ENCODE measurements around the gene PRAC2.

DNA sequence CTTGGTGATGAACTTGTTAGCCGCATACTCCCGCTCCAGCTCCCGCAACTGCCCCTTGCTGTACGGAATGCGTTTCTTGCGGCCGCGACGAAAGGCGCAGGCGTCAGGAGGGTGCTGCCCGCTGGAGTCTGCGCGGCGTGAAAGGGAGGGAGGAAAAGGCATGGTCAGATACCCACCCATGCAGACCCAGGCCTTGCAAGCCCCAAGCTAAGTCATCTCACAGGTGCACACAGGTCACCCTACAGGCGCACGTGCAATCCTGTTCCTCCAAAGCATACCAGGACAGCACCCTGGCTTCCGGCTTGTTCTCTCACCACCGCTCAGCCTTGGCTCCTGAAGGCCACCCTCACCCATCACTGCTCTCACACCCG lies 3.9 kb downstream of the PRAC2 start:
- TF ChIP-seq OSR1 (CRISPR knock-in tag; IDR thresholded peaks at IDR 0.05) (no peak), ESRRG (CRISPR knock-in tag; IDR thresholded peaks at IDR 0.05) (no peak), ZC3H10 (CRISPR knock-in tag; IDR thresholded peaks at IDR 0.05) (no peak)
- TF ChIP-seq, protein P1, sequence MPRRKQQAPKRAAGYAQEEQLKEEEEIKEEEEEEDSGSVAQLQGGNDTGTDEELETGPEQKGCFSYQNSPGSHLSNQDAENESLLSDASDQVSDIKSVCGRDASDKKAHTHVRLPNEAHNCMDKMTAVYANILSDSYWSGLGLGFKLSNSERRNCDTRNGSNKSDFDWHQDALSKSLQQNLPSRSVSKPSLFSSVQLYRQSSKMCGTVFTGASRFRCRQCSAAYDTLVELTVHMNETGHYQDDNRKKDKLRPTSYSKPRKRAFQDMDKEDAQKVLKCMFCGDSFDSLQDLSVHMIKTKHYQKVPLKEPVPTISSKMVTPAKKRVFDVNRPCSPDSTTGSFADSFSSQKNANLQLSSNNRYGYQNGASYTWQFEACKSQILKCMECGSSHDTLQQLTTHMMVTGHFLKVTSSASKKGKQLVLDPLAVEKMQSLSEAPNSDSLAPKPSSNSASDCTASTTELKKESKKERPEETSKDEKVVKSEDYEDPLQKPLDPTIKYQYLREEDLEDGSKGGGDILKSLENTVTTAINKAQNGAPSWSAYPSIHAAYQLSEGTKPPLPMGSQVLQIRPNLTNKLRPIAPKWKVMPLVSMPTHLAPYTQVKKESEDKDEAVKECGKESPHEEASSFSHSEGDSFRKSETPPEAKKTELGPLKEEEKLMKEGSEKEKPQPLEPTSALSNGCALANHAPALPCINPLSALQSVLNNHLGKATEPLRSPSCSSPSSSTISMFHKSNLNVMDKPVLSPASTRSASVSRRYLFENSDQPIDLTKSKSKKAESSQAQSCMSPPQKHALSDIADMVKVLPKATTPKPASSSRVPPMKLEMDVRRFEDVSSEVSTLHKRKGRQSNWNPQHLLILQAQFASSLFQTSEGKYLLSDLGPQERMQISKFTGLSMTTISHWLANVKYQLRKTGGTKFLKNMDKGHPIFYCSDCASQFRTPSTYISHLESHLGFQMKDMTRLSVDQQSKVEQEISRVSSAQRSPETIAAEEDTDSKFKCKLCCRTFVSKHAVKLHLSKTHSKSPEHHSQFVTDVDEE (CRISPR knock-in tag; IDR thresholded peaks at IDR 0.05): no peak; the same call in 1 of the 2 replicates
- TF ChIP-seq, protein P2, sequence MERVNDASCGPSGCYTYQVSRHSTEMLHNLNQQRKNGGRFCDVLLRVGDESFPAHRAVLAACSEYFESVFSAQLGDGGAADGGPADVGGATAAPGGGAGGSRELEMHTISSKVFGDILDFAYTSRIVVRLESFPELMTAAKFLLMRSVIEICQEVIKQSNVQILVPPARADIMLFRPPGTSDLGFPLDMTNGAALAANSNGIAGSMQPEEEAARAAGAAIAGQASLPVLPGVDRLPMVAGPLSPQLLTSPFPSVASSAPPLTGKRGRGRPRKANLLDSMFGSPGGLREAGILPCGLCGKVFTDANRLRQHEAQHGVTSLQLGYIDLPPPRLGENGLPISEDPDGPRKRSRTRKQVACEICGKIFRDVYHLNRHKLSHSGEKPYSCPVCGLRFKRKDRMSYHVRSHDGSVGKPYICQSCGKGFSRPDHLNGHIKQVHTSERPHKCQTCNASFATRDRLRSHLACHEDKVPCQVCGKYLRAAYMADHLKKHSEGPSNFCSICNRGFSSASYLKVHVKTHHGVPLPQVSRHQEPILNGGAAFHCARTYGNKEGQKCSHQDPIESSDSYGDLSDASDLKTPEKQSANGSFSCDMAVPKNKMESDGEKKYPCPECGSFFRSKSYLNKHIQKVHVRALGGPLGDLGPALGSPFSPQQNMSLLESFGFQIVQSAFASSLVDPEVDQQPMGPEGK (CRISPR knock-in tag; IDR thresholded peaks at IDR 0.05; ENCODE audit: borderline replicate concordance): no peak
